Measurements from ENCODE around the gene ORMDL3.

ORMDL3 gene

GRCh38 chr17:39925282-39926134, 1.9 kb downstream of the ORMDL3 start:
- peak overlapping the region; percentile 83 for H3K4me3 ChIP-seq (replicated peaks; ENCODE audit: low read depth, low read length)
- no peak for TF ChIP-seq CTCF (IDR thresholded peaks at IDR 0.05; ENCODE audit: low read length, missing control alignments)
- DNase-seq (ENCODE audit: low read depth) = no peak

- DNase-seq (ENCODE audit: low read depth) = no peak
- no peak for TF ChIP-seq CTCF (IDR thresholded peaks at IDR 0.05; ENCODE audit: low read length, missing control alignments)
- no peak overlapping the region for H3K4me3 ChIP-seq (replicated peaks; ENCODE audit: low read depth, low read length)
Measured at GRCh38 chr17:39924691-39925055, 2.7 kb downstream of the ORMDL3 start.

GRCh38 chr17:39923836-39924690, 3.3 kb downstream of the ORMDL3 start:
- peak; percentile 27 for TF ChIP-seq CTCF (IDR thresholded peaks at IDR 0.05; ENCODE audit: low read length, missing control alignments)
- DNase-seq (ENCODE audit: low read depth) = peak; percentile 29
- H3K4me3 ChIP-seq (replicated peaks; ENCODE audit: low read depth, low read length) = no peak overlapping the region

- no peak for DNase-seq (ENCODE audit: low read depth)
Measured at GRCh38 chr17:39923230-39923629, 4.2 kb downstream of the ORMDL3 start.

GRCh38 chr17:39922006-39922405, 5.4 kb downstream of the ORMDL3 start:
- no peak for TF ChIP-seq CTCF (IDR thresholded peaks at IDR 0.05; ENCODE audit: low read length, missing control alignments)
- no peak overlapping the region for H3K4me3 ChIP-seq (replicated peaks; ENCODE audit: low read depth, low read length)
- DNase-seq (ENCODE audit: low read depth) = no peak

More at GRCh38 chr17:39923230-39923629, 4.2 kb downstream of the ORMDL3 start:
- no peak overlapping the region for H3K4me3 ChIP-seq (replicated peaks; ENCODE audit: low read depth, low read length)
- no peak for TF ChIP-seq CTCF (IDR thresholded peaks at IDR 0.05; ENCODE audit: low read length, missing control alignments)

GRCh38 chr17:39921323-39921722, 6.1 kb downstream of the ORMDL3 start:
- DNase-seq (ENCODE audit: low read depth) = no peak
- no peak overlapping the region for H3K4me3 ChIP-seq (replicated peaks; ENCODE audit: low read depth, low read length)
- no peak for TF ChIP-seq CTCF (IDR thresholded peaks at IDR 0.05; ENCODE audit: low read length, missing control alignments)
